ENCODE results near the gene MICAL3. TPM values are rescaled to one million over a fixed set of nuclear protein-coding genes. Genes with fewer than 3 reads are reported as not detected.

MICAL3 gene
- total and polyA plus RNA-seq, 2 of the 8 experiments (the other 6 are each of a cell fraction or from before 2014, with no cell fraction given) = 8.3 to 41.8 TPM

DNA sequence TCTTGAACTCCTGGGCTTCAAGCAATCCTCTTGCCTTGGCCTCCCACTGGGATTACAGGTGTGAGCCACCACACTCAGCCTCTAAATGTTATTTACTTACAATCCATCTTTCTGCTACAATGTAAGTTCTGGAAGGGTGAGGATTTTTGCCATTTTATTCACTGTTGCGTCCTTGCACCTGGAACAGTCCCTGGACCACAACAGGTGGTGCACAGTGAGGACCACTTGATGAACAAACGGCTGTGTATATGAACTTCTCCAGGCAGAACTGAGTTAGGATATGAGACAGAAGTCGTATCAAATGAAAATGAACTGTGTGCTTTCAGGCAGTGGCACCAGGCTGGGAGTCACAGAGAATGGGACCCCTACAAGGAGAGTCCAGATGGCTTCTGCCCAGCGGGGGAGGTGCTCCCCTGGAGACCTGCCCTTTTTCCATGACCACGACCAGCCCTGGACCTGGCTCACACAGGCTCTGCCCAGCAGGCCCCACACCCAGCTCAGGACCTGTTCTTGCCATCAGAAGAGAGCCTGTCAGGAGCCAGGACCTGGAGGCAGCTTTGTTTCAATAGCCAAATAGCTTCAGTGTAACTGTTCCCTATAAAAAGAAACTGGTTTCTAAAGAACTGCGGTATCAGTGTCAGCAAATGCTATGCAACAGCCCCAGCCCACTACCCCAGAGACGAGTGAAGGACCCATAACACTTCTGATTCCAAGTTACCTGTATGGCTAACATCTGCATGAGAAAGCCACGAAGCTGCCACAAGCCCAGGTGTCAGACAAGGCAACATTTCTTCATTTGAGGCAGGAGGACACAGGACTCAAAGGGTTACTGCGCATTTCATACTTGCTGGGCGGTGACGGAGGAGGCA, 104.9 kb downstream of the MICAL3 start (continued):
- TF ChIP-seq TBP (IDR thresholded peaks at IDR 0.05; ENCODE audit: low read depth, low read length) = no peak
- TF ChIP-seq SAP30 (IDR thresholded peaks at IDR 0.05; ENCODE audit: insufficient read depth, insufficient replicate concordance, low read length) = no peak
